GM23338 (cell line): ENCODE measurements around the gene EPHX1. TPM values are rescaled to one million over a fixed set of nuclear protein-coding genes. Genes with fewer than 3 reads are reported as not detected.

Experiments used
- ATAC-seq: fragments of 200-7000 bp; cut with Tn5 transposase; 3 replicates; pipeline ENCODE4 v1.9.1; 2020
- DNase-seq: peaks from one replicate; pipeline ENCODE4 v3.0.0-alpha.2; 2015; ENCODE audit warnings: low spot score
- H2AFZ ChIP-seq: fragments of 200-600 bp; sonication (generic); 2 replicates; pipeline ENCODE4 v1.8.0; 2016; ENCODE audit warnings: antibody characterized with exemption, mild to moderate bottlenecking, moderate library complexity
- H3F3A ChIP-seq: fragments of 200-600 bp; sonication (generic); replicated peaks from 2 replicates; pipeline ENCODE4 v1.8.0; 2017; ENCODE audit warnings: antibody characterized with exemption, mixed run types, low read depth
- H3K27ac ChIP-seq: fragments of 200-600 bp; sonication (generic); 2 replicates; pipeline ENCODE4 v1.6.1; 2016; ENCODE audit warnings: low read depth
- H3K27me3 ChIP-seq: fragments of 200-600 bp; sonication (generic); 2 replicates; pipeline ENCODE4 v1.8.0; 2016; ENCODE audit warnings: mild to moderate bottlenecking, mixed run types, moderate library complexity; ENCODE audit not compliant: insufficient read depth
- H3K36me3 ChIP-seq: fragments of 200-600 bp; sonication (generic); 2 replicates; pipeline ENCODE4 v1.8.0; 2016; ENCODE audit warnings: mild to moderate bottlenecking; ENCODE audit not compliant: insufficient read depth
- H3K4me1 ChIP-seq: fragments of 200-600 bp; sonication (generic); 2 replicates; pipeline ENCODE4 v1.8.0; 2016; ENCODE audit warnings: mild to moderate bottlenecking, moderate library complexity; ENCODE audit not compliant: insufficient read depth
- H3K4me2 ChIP-seq: fragments of 200-600 bp; sonication (generic); 2 replicates; pipeline ENCODE4 v1.7.1; 2017; ENCODE audit warnings: mixed run types
- H3K4me3 ChIP-seq: fragments of 200-600 bp; sonication (generic); 2 replicates; pipeline ENCODE4 v1.6.1; 2016; ENCODE audit warnings: mixed run types
- H3K79me2 ChIP-seq: fragments of 200-600 bp; sonication (generic); replicated peaks from 2 replicates; pipeline ENCODE4 v1.8.0; 2017; ENCODE audit warnings: mild to moderate bottlenecking; ENCODE audit not compliant: insufficient read depth
- H3K9me2 ChIP-seq: fragments of 200-600 bp; sonication (generic); 2 replicates; pipeline ENCODE4 v1.8.0; 2017; ENCODE audit not compliant: insufficient read depth
- H4K20me1 ChIP-seq: fragments of 200-600 bp; sonication (generic); replicated peaks from 2 replicates; pipeline ENCODE4 v1.8.0; 2017; ENCODE audit warnings: mild to moderate bottlenecking; ENCODE audit not compliant: insufficient read depth
- H3K27ac Mint-ChIP-seq: 2 replicates; pipeline ENCODE4 v1.8.0; 2020; ENCODE audit warnings: inconsistent platforms, mild to moderate bottlenecking, moderate library complexity, mixed read lengths
- H3K27me3 Mint-ChIP-seq: 3 replicates; pipeline ENCODE4 v1.8.0; 2022; ENCODE audit warnings: low read depth, mild to moderate bottlenecking, moderate library complexity, mixed read lengths, inconsistent platforms; ENCODE audit not compliant: insufficient read depth, poor library complexity
- H3K36me3 Mint-ChIP-seq: 3 replicates; pipeline ENCODE4 v1.8.0; 2021; ENCODE audit warnings: low read depth, mild to moderate bottlenecking, inconsistent platforms, moderate library complexity, mixed read lengths
- H3K4me1 Mint-ChIP-seq: 3 replicates; pipeline ENCODE4 v1.8.0; 2020; ENCODE audit warnings: mild to moderate bottlenecking, inconsistent platforms, mixed read lengths
- H3K4me3 Mint-ChIP-seq: 3 replicates; pipeline ENCODE4 v1.8.0; 2021; ENCODE audit warnings: moderate library complexity, mild to moderate bottlenecking, inconsistent platforms, mixed read lengths
- H3K9me3 Mint-ChIP-seq: 3 replicates; pipeline ENCODE4 v1.8.0; 2020; ENCODE audit warnings: moderate library complexity, mild to moderate bottlenecking, inconsistent platforms, mixed read lengths
- CREB1 ChIP-seq: fragments of 250-450 bp; sonication (Bioruptor Pico); IDR thresholded peaks from 2 replicates; pipeline ENCODE4 v1.5.0; 2020; ENCODE audit warnings: low read depth, mild to moderate bottlenecking, moderate library complexity
- ETS1 ChIP-seq: IDR thresholded peaks from 2 replicates; pipeline ENCODE4 v1.6.1; 2016; ENCODE audit warnings: antibody characterized with exemption
- EZH2phosphoT487 ChIP-seq: fragments of 200-600 bp; sonication (generic); IDR thresholded peaks from one replicate; pipeline ENCODE4 v1.8.1; 2018; ENCODE audit warnings: antibody characterized with exemption; ENCODE audit not compliant: unreplicated experiment
- JUNB ChIP-seq: IDR thresholded peaks from one replicate; pipeline ENCODE4 v1.6.1; 2016; ENCODE audit warnings: antibody characterized with exemption; ENCODE audit not compliant: unreplicated experiment
- POLR2AphosphoS5 ChIP-seq: IDR thresholded peaks from 2 replicates; pipeline ENCODE4 v1.6.1; 2016; ENCODE audit warnings: antibody characterized with exemption, low read depth
- REST ChIP-seq: IDR thresholded peaks from one replicate; pipeline ENCODE4 v1.6.1; 2018; ENCODE audit warnings: antibody characterized with exemption; ENCODE audit not compliant: unreplicated experiment
- STAT1 ChIP-seq: IDR thresholded peaks from one replicate; pipeline ENCODE4 v1.6.1; 2016; ENCODE audit warnings: antibody characterized with exemption; ENCODE audit not compliant: unreplicated experiment
- ZNF331 ChIP-seq: fragments of 250-450 bp; sonication (Bioruptor Pico); IDR thresholded peaks from 2 replicates; pipeline ENCODE4 v1.5.0; 2020; ENCODE audit warnings: low read depth, mild to moderate bottlenecking, moderate library complexity
- polyA plus RNA-seq: library from polyadenylated mRNA; unstranded; fragments of >200 nt; fragmentation: Nextera tagmentation; extraction: Ambion mirVana; gene quantifications from 2 replicates; pipeline ENCODE4 v1.2.1, GENCODE V29; 2016
- total RNA-seq: library from RNA; depleted of rRNA; stranded (reverse); fragments of >200 nt; shearing (Covaris generic); gene quantifications from 2 replicates; pipeline ENCODE4 v1.2.3, GENCODE V29; 2014

Gene EPHX1
- total and polyA plus RNA-seq, 2 experiments from 2014 or later, result 15.3 to 46.5 TPM

GRCh38 chr1:225767634-225768540 is 42.0 kb upstream of the EPHX1 start:
- no peaks in the 10 kb centered on the region for H3K36me3 ChIP-seq
- peaks cover 3% of the 10 kb centered on the region; the same call in 1 of the 2 replicates for H3F3A ChIP-seq
- no peaks in the 10 kb centered on the region for H3K79me2 ChIP-seq
- Mint-ChIP-seq H3K9me3 (no peaks in the 10 kb centered on the region), H3K36me3 (no peaks in the 10 kb centered on the region), H3K27me3 (peaks cover 12% of the 10 kb centered on the region), H3K4me1 (peaks cover 53% of the 10 kb centered on the region), H3K4me3 (no peak overlapping the region), H3K27ac (no peak overlapping the region)
- TF ChIP-seq REST (no peak), JUNB (no peak), POLR2AphosphoS5 (no peak), CREB1 (CRISPR knock-in tag) (no peak), ZNF331 (CRISPR knock-in tag) (no peak), STAT1 (no peak), ETS1 (no peak), EZH2phosphoT487 (no peak)
- H4K20me1 ChIP-seq, result no peaks in the 10 kb centered on the region
- DNase-seq, result peak; percentile 59
- 0 out of 2 replicates have a peak overlapping the region, but pooled peaks have one; percentile 55 for H3K4me2 ChIP-seq
- no peaks in the 10 kb centered on the region for H3K27me3 ChIP-seq
- peaks cover 39% of the 10 kb centered on the region for H3K4me1 ChIP-seq
- peak overlapping the region; percentile 43; the same call in 1 of the 2 replicates for H2AFZ ChIP-seq
- H3K27ac ChIP-seq, result no peak overlapping the region
- H3K4me3 ChIP-seq, result no peak overlapping the region
- peak; percentile 10 for ATAC-seq
- H3K9me2 ChIP-seq, result no peaks in the 10 kb centered on the region

GRCh38 chr1:225768662-225769426 is 41.1 kb upstream of the EPHX1 start:
- H2AFZ ChIP-seq, result no peak overlapping the region
- TF ChIP-seq POLR2AphosphoS5, result no peak

More at GRCh38 chr1:225768662-225769426, 41.1 kb upstream of the EPHX1 start:
- H3K4me3 Mint-ChIP-seq, result no peak overlapping the region
- H3K27ac Mint-ChIP-seq, result peak overlapping the region; percentile 35; the same call in 1 of the 2 replicates
- Histone ChIP-seq H3K27me3 (no peaks in the 10 kb centered on the region), H3K27ac (no peak overlapping the region), H3K4me1 (peaks cover 37% of the 10 kb centered on the region), H3K4me3 (no peak overlapping the region), H3K9me2 (no peaks in the 10 kb centered on the region), H3K4me2 (no peak overlapping the region), H4K20me1 (no peaks in the 10 kb centered on the region), H3K36me3 (no peaks in the 10 kb centered on the region), H3F3A (peaks cover 3% of the 10 kb centered on the region; the same call in 1 of the 2 replicates), H3K79me2 (no peaks in the 10 kb centered on the region)
- peaks cover 12% of the 10 kb centered on the region for H3K27me3 Mint-ChIP-seq
- ATAC-seq, result no peak
- no peak for DNase-seq
- no peaks in the 10 kb centered on the region for H3K36me3 Mint-ChIP-seq
- H3K4me1 Mint-ChIP-seq, result peaks cover 53% of the 10 kb centered on the region
- no peaks in the 10 kb centered on the region for H3K9me3 Mint-ChIP-seq
